Right lobe of liver (tissue), 6 donors: ENCODE results near the gene CAMP. TPM values are rescaled to one million over a fixed set of nuclear protein-coding genes. Genes with fewer than 3 reads are reported as not detected.

Source experiments
- ATAC-seq, 4 donors: fragments of 200-7000 bp; cut with Tn5 transposase; one replicate each; pipeline ENCODE4 v1.9.1; 2020; ENCODE audit warnings: mild to moderate bottlenecking in 4 of 4, moderate library complexity in 4 of 4
- DNase-seq, 3 donors: peaks; one replicate each; pipeline ENCODE4 v3.0.0-alpha.2; 2020
- H3K27ac ChIP-seq, 3 donors: fragments of 200-600 bp; one replicate each; pipeline ENCODE4 v1.8.0; 2022
- H3K27me3 ChIP-seq, 2 donors: fragments of 200-600 bp; one replicate each; pipeline ENCODE4 v1.8.0; 2022
- H3K36me3 ChIP-seq, 4 donors: fragments of 200-600 bp; sonication (generic) in 1 of 4; one replicate each; pipeline versions ENCODE4 v1.5.1 to v1.8.0; 2017 to 2022; ENCODE audit warnings: control low read depth in 1 of 4
- H3K4me1 ChIP-seq, 4 donors: fragments of 200-600 bp; sonication (generic) in 1 of 4; one replicate each; pipeline versions ENCODE4 v1.5.1 to v1.8.0; 2017 to 2022; ENCODE audit warnings: control low read depth in 1 of 4
- H3K4me3 ChIP-seq, 3 donors: fragments of 200-600 bp; one replicate each; pipeline ENCODE4 v1.8.0; 2022
- H3K9me3 ChIP-seq, 4 donors: fragments of 200-600 bp; sonication (generic) in 1 of 4; one replicate each; pipeline versions ENCODE4 v1.5.1 to v1.8.0; 2017 to 2022; ENCODE audit warnings: control low read depth in 1 of 4
- POLR2A ChIP-seq: fragments of 450-650 bp; IDR thresholded peaks from one replicate; pipeline ENCODE4 v1.6.1; 2017; ENCODE audit warnings: antibody characterized with exemption, mild to moderate bottlenecking
- WGBS: methylation state at CpG from one replicate; pipeline ENCODE4 v1.1.6; 2018; ENCODE audit warnings: low coverage, low lambda C conversion rate; ENCODE audit not compliant: insufficient coverage; ENCODE audit errors: missing lambda C conversion rate; 5-methylcytosine and 5-hydroxymethylcytosine counted together
- intact Hi-C, 2 donors: fragments of 100-400 bp; cut with DNase I; formaldehyde crosslinking; loops; one replicate each; pipeline versions ENCODE4 v1.11.2 to v1.14.1; 2022
- total RNA-seq, 6 experiments: library from RNA; depleted of rRNA in 2 of 6; stranded (reverse); fragments of >200 nt in 2 of 6; fragmentation: NEBNext Ultra II Directional in 3 of 6; extraction: Animal tissue kit (Norgen Biotek cat#: 25700) in 3 of 6; gene quantifications; one replicate each; pipeline versions ENCODE4 v1.1.0 to v1.2.4, GENCODE V29; 2016 to 2023
- TF ChIP-seq, protein P1 (sequence below), 4 donors: fragments of 200-600 bp in 3 of 4; fragments of 450-650 bp in 1 of 4; IDR thresholded peaks; one replicate each; pipeline versions ENCODE4 v1.5.1 to v1.8.0; 2016 to 2022; ENCODE audit warnings: antibody characterized with exemption in 4 of 4, mild to moderate bottlenecking in 2 of 4
- donor health status: DM: no; HTN: yes; CAD: no.
- donor health status: DM: no; HTN: no; CAD: no.
- donor health status: DM: no; HTN: no; CAD: no.
- donor health status: DM: no; HTN: yes; CAD: no.
- donor health status: DM: no; HTN: yes; CAD: no.

Gene CAMP
- total RNA-seq, 6 experiments from 2014 or later = 0.46 to 0.50 TPM; not detected in 4

DNA sequence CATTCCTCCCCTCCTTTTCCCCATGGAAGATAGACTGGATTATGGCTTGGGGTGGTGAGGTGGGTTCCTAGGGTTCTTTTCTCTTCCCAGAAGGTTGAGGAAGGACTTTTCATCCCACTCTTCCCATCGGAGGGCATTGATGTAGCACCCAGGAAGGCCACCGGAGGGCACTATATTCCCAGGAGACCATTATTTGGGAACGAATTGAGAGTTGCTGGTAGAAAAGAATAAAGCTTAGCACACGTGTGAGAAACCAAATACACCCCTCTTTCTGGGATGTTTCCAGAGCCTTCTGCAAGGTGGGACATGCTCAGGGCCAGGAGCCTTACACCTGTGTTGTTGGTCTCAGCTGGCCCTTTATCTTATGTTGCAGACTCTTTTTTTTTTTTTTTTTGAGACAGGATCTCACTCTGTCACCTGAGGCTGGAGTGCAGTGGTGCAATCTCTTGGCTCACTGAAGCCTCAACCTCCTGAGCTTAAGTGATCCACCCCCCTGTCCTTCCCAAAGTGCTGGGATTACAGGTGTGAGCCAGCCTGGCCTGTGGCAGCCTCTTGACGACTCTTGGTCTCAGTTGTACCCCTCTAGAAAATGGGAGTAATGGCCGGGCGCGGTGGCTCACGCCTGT is 28.7 kb upstream of the CAMP start:
- WGBS = 53% methylated on average over 9 of the region's 9 CpGs
- peaks cover 0 to 5% (median 0%) of the 10 kb centered on the region in 4 donors for H3K4me1 ChIP-seq
- DNase-seq (peak in 2 of 3 donors; percentile 38 to 61), ATAC-seq (peak; percentile 84 to 92 (median 89))
- no peak overlapping the region for H3K27ac ChIP-seq
- no peaks in the 10 kb centered on the region for H3K27me3 ChIP-seq
- TF ChIP-seq POLR2A = no peak
- TF ChIP-seq, protein P1, sequence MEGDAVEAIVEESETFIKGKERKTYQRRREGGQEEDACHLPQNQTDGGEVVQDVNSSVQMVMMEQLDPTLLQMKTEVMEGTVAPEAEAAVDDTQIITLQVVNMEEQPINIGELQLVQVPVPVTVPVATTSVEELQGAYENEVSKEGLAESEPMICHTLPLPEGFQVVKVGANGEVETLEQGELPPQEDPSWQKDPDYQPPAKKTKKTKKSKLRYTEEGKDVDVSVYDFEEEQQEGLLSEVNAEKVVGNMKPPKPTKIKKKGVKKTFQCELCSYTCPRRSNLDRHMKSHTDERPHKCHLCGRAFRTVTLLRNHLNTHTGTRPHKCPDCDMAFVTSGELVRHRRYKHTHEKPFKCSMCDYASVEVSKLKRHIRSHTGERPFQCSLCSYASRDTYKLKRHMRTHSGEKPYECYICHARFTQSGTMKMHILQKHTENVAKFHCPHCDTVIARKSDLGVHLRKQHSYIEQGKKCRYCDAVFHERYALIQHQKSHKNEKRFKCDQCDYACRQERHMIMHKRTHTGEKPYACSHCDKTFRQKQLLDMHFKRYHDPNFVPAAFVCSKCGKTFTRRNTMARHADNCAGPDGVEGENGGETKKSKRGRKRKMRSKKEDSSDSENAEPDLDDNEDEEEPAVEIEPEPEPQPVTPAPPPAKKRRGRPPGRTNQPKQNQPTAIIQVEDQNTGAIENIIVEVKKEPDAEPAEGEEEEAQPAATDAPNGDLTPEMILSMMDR (IDR thresholded peaks at IDR 0.05) = peak; percentile 68 to 81 (median 74)
- no peaks in the 10 kb centered on the region for H3K9me3 ChIP-seq
- H3K36me3 ChIP-seq = no peaks in the 10 kb centered on the region
- no peak overlapping the region for H3K4me3 ChIP-seq
- intact Hi-C loops = no loop called here

DNA sequence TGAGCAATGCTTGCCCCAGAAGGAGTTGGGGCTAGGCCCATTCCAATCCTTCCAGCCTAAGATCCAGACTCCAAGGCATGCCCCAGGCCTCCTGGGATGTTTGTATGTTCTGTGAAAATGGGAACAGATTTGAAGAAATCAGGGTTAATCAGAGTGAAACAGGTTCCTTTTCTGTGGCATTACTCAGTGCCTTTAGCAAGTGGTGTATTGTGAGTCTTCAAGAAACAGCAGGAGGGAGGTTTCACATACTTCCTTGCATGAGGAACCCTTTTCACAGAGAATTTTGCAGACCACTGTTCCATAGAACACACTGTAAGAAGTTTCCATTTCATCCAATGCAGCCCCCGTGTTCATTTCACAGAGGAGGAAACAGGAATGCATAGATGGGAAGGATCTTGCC is 26.7 kb upstream of the CAMP start:
- TF ChIP-seq, protein P1 (IDR thresholded peaks at IDR 0.05) = no peak
- no peak for TF ChIP-seq POLR2A
- ATAC-seq = no peak
- Histone ChIP-seq H3K4me3 (no peak overlapping the region), H3K36me3 (no peaks in the 10 kb centered on the region), H3K9me3 (no peaks in the 10 kb centered on the region), H3K4me1 (peaks cover 0 to 5% (median 0%) of the 10 kb centered on the region in 4 donors), H3K27me3 (no peaks in the 10 kb centered on the region), H3K27ac (no peak overlapping the region)
- intact Hi-C loops = no loop called here
- no peak for DNase-seq
- 83% methylated on average over 1 of the region's 1 CpG for WGBS

DNA sequence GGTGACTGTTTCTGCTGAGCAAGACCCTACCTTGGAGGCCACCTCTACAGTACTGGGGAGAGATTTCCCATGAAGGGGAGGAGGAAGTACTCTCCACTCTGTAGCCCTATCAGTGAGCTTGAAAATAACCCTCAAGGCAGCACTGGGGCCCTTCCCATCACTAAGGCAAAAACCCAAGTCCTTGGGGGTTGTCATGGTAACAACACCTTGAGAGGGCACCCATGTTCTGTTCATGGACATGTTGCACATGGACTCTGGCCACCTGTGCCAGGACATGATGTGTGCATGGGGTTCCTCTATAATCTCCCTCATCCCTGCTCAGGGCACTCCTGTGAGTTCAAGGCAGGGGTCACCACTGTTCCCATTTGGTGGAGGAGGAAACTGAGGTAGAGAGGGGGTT is 24.2 kb upstream of the CAMP start:
- ATAC-seq = no peak
- Histone ChIP-seq H3K27me3 (no peaks in the 10 kb centered on the region), H3K9me3 (no peaks in the 10 kb centered on the region), H3K4me3 (no peak overlapping the region), H3K4me1 (peaks cover 0 to 5% (median 0%) of the 10 kb centered on the region in 4 donors), H3K27ac (no peak overlapping the region), H3K36me3 (no peaks in the 10 kb centered on the region)
- TF ChIP-seq, protein P1 (IDR thresholded peaks at IDR 0.05) = no peak
- TF ChIP-seq POLR2A = no peak
- intact Hi-C loops = no loop called here
- no peak for DNase-seq

DNA sequence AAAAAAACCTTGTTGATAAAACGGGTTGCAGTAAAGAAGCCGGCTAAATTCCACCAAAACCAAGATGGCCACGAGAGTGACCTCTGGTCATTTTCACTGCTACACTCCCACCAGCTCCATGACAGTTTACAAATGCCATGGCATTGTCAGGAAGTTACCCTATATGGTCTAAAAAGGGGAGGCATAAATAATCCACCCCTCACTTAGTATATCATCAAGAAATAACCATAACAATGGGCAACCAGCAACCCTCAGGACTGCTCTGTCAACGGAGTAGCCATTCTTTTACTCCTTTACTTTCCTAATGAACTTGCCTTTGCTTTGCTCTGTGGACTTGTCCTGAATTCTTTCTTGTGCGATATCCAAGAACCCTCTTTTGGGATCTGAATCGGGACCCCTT is 20.7 kb upstream of the CAMP start:
- no peak overlapping the region for H3K4me3 ChIP-seq
- TF ChIP-seq, protein P1 (IDR thresholded peaks at IDR 0.05) = no peak
- no peak for TF ChIP-seq POLR2A
- no peaks in the 10 kb centered on the region for H3K36me3 ChIP-seq
- intact Hi-C loops = no loop called here
- H3K4me1 ChIP-seq = no peaks in the 10 kb centered on the region
- H3K27me3 ChIP-seq = no peaks in the 10 kb centered on the region
- WGBS = 69% methylated on average over 3 of the region's 6 CpGs
- DNase-seq (no peak), ATAC-seq (no peak)
- H3K27ac ChIP-seq = no peak overlapping the region
- no peaks in the 10 kb centered on the region for H3K9me3 ChIP-seq

DNA sequence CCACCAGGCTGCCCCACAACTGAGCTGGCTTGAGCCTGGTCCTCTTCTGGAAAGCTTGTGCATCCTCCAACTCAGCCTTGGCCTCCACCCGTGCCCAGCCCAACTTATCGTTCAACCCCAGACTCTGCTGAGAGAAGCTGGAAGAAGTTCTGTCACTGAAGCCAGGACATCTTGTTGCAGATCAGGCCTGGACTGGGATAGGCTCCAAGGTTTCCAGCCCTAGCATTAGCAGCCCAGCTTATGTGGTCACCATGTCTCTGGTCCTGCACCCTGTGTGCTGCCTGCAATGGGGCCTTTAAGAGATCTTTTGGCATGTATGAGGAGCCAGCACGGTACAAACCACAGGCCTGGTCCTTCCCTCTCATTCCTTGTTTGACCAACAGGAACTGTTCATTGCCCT is 15.2 kb upstream of the CAMP start:
- 17% methylated on average over 1 of the region's 3 CpGs for WGBS
- H3K4me3 ChIP-seq = no peak overlapping the region
- H3K27me3 ChIP-seq = no peaks in the 10 kb centered on the region
- no peak overlapping the region for H3K27ac ChIP-seq
- H3K9me3 ChIP-seq = no peaks in the 10 kb centered on the region
- TF ChIP-seq POLR2A = no peak
- TF ChIP-seq, protein P1 (IDR thresholded peaks at IDR 0.05) = no peak
- ATAC-seq = no peak
- no peaks in the 10 kb centered on the region for H3K4me1 ChIP-seq
- no peak for DNase-seq
- intact Hi-C loops = no loop called here
- H3K36me3 ChIP-seq = no peaks in the 10 kb centered on the region
